Stimulated activated naive CD4-positive, alpha-beta T cell treated with Interleukin-2 at 50 U/mL for 16 hours (primary cell): Measurements from ENCODE around the gene STARD3.
A peak's percentile ranks its signal among the peaks of the same experiment; 100 is the strongest.

Experiments used
- DNase-seq: peaks from one replicate; lab custom pipeline; 2025; lab: John Stamatoyannopoulos, UW

STARD3 gene

DNA sequence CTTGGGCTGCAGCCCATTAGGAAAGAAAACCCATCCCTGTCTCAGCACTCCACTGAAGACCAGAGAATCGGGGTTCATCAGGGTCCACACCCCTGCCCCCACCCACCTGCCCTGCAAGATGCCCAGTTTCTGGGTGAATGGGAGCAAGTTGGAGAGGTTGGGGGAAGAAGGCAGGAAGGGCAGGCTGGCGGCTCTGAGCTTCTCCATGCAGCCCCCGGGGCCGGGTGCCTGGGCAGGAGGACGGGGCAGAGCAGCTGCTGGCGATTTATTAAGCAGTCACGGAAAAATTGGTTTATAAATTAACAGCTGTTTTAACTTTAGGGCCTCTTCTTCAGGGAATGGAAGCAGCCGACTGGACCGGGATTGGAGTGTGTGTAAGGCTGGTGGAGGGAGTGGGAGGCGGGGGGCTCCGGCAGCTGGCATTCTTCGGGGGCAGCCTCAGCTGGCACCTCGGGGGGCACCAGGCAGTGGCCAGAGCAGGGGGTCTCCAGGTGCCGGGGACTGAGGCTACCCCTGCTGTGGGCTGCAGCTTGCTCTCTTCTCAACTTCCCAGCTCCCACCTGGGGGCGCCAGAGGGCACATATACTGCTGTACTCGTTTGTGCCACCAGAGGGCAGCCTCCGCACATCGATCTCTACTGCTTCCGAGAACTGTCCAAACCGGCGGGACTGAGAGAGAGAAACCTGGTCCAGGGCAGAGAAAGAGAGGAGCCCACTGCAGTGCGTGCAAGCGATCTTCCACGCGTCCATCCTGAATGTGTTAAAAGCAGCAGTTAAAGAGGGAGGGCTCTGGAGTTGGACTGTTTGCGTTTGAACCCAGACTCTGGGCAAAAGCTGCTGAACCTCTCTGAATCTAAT lies 15.2 kb upstream of the STARD3 start:
- peak; percentile 73 for DNase-seq

DNA sequence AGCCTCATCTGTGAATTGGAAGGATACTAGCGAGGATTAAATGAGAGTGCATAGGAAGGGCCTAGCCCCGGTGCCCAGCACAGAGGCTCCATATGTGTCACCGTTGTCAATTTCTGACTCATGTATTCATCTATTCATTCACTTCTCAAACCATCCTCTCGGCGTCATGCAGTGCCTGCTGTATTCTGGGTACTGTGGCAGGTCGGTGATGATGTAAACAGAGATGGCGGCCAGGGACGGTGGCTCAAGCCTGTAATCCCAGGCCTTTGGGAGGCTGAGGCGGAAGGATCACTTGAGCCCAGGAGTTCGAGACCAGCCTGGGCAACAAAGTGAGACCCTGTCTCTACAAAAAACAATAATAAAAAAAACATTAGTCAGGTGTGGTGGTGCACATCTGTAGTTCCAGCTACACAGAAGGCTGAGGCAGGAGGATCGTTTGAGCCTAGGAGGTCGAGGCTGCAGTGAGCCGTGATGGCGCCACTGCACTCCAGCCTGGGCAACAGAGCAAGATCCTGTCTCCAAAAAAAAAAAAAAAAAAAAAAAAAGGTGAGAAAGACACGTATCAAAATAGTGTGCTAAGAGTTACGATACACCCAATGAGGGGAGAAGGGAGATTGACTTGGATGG lies 14.5 kb upstream of the STARD3 start:
- DNase-seq: peak; percentile 64

DNA sequence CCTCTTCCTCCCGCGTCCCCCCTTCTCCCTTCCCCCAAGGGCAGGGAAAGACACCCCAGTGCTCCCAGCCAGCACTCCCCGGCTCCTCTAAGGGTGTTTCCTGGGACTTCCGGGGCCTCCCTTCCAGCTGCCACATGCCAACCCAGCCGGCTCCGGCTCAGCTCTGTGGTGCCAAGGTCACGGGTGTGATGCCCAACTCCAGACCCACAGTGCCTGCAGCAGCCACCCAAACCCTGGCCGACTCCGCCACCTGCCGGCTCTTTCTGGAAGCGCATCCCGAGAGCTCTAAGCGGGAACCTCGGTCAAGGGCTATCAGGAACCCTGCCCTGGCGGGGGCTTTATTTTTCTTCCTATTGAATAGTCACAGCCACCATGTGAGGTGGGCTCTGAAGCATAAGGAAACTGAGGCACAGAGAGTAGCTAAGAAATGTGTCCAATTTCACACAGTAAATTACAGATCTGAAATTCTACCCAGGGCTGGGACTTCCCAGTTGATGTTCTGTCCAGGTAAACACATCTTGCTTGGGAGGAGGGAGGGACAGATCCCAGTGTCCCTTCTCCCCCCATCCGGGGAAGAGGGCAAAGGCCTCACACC lies 13.5 kb upstream of the STARD3 start:
- peak; percentile 82 for DNase-seq

DNA sequence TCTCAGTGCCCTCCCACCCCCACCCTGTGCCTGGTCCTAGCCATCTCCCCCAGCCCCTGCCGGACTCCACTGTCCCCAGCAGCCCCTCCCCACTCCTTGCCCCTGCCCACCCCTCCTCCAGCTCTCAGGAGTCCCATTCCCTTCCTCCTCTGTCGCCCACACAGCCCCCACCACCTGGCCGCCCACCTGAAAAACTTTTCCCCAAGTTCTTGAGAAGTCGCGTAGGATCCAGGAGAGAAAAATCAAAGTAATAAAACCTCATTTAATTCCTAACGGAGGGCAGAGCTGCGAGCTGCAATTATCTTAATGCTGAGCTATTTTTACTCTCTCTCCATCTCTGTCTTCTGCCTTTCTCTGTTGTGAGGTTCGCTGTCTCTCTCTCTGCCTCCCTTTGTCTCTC lies 12.6 kb upstream of the STARD3 start:
- no peak for DNase-seq

DNA sequence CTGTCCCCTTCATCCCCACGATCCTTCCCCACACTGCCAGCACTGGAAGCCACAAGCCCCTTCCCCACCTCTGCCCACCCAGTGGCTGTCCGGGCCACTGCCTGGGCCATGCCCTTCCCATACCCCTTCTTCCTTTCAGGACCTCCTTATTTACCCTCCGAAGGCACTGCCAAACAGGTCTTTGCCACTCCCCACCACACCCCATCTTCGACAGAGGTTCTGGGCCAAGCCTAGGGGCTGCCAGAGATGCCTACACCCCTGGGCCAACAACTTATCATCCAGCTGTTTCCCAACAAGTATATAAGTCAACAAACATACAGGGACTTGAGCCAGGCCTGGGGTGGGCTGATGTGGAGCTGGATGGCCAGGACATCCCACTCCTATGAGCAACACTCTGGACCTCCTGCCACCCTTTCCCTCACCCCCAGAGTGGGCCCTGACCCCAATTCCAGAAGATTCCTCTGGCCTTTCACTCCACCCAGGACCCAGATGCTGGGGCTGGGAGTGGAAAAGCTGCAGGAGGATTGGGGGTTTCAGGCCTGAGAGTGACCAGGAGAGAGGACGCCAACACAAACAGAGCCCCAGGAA lies 11.7 kb upstream of the STARD3 start:
- no peak for DNase-seq

DNA sequence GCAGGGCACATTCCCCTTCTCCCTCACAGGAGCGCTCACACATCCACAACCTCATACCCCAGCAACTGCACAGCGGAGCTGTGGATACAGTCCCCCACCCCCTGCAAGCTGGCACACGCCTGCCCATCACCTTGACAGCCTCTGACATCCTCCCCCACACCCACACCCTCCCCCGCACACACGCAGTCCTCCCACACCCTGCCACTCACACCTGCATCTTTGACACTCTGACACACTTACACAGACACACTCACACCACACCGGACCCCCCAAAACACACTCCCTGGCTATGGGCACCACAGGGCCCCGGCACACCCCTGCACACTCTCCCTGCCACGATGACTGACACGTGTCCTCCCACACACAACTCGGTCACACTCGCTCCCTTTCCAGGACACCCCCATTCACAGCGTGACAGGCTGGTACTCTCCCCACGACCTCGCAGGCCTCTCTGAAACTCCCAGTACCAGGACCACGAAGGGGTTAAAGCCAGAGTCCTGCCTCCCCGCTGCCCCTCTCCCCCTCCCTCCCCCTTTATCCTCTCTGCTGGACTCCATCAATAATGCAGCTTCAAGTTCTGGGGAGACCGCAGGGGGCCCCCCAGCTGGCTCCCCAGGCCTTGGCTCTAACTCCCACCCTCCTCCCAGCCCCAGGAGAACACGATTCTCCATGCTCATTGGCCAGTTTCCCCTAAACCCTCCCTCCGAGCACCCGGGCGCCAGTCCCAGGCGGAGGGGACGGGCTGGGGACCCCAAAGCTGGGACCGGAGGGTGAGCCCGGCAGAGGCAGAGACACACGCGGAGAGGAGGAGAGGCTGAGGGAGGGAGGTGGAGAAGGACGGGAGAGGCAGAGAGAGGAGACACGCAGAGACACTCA lies 10.5 kb upstream of the STARD3 start, which contains the start of gene PPP1R1B:
PPP1R1B (plus strand) TSS at position 782 of the 876 bp plus-strand sequence. CDS start 441 bp downstream, outside the sequence.
- no peak for DNase-seq

DNA sequence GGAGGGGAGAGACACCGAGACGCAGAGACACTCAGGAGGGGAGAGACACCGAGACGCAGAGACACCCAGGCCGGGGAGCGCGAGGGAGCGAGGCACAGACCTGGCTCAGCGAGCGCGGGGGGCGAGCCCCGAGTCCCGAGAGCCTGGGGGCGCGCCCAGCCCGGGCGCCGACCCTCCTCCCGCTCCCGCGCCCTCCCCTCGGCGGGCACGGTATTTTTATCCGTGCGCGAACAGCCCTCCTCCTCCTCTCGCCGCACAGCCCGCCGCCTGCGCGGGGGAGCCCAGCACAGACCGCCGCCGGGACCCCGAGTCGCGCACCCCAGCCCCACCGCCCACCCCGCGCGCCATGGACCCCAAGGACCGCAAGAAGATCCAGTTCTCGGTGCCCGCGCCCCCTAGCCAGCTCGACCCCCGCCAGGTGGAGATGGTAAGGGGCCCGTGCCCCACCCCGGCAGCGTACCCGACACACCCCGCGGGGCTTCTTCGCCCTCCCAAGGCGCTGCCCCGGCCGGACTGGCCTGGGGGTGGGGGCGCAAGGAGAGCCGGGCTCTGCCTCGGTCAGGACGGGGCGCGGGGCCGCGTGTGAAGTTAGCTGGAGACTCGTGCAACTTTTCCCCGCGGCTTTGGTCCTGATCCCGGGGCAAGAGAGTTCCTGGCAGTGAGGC lies 9.8 kb upstream of the STARD3 start:
- DNase-seq: no peak

DNA sequence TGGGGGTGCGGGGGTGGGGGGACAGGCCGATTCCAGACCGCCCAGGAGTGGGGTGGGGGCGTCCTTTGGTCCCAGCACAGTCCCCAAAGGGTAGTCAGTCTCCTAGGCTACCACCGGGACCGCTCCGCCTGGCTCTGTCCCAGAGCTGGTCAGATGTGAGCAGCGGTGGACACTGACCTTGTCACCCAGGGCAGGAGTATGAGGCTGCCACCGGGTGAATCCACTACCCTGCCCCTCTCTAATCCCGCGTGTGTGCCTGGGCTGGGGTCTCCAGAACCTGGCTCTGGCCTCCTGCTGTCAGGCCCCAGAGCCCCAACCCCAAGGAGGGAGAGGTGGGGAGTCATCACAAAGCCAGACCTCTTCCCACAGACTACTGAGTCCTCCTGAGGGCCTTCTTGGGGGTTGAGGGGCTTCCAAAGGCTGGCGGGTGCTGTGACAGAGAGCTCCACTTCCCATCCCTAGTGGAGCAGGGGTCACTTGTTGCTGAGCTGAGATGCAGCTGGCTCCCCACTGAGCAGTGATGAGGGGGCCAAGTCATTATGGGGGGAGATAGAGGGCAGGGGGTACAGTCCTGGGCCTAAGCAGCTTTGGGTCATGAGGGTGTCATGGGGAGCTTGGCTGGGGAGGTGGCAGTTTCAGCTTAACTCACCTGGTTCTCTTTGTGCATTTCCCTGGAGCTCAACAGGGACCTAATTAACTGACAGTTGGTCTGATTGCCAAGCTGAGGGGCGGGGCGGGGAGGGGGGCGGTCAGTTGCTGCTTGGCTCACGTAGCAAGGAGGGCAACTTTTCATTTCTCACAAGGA lies 9.0 kb upstream of the STARD3 start:
- DNase-seq: no peak

DNA sequence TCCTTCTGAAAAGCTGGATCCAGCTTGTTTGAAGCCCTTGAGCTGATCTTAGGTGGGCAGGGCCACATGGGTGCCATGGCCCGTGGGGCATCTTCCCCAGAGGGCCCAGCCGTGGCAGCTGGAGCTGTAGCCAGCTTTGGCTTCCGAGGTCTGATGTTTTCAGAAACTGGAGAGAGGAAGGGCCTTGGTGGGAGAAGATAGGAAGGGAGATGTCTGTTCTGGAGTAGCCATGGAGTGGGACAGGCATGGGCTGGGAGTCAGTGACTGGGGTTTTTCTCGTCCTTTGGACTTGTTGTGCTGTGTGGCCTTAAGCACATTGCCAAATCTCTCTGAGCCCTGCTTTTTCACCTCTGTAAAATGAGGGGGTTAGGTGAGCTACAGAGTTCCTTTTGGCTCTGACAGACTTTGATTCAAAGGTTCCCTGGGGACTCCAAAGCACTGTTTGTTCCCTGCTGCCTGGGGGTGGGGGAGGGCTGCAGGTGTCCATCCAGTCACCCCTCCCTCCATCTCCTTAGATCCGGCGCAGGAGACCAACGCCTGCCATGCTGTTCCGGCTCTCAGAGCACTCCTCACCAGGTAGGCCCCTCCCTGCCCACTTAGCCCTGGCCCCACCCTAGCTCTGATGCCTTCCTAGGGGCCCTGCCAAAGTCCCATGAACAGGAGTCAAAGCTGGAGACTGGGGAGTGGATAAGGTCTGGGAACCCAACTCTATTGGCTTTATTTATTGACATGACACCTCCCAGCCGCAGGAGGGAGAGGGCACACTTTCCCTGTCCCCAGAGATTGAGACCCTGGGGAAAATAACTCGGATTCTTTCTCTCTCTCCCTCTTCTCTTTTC lies 8.1 kb upstream of the STARD3 start:
- no peak for DNase-seq

DNA sequence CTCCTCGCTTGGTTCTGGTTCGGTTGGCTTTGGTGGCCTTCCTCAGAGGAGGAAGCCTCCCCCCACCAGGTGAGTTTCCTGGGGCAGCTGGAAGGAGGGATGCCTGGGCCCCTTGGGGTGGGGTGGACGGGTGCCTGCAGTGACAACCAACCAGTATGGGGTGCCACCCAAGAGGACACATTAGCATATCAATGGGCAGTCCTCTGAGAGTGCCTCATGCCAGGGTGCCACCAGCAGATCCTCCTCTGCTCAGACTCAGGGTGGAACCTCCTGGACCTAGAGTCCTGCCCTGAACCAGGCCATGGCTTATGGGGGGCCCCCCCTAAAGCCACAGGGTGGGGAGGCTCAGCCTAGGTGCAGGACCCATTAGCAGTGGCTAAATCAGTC lies 7.5 kb upstream of the STARD3 start:
- DNase-seq: no peak

DNA sequence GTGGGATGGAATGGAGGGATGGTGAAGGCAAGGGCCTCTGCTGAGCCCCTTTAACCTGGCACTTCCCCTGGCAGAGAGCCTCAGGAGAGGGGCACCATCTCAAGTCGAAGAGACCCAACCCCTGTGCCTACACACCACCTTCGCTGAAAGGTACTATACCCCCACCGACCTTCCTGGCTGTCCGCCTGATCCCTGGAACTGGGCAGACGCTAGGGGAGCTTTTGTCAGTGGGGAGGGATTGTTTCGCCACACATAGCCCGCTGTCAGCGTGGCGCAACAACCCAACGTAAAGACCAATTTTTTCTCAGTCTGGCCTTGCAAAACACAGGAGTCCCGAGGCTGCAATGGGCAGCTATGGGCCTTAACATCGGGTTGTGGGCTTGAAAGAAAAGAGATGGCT lies 7.0 kb upstream of the STARD3 start:
- DNase-seq: no peak

DNA sequence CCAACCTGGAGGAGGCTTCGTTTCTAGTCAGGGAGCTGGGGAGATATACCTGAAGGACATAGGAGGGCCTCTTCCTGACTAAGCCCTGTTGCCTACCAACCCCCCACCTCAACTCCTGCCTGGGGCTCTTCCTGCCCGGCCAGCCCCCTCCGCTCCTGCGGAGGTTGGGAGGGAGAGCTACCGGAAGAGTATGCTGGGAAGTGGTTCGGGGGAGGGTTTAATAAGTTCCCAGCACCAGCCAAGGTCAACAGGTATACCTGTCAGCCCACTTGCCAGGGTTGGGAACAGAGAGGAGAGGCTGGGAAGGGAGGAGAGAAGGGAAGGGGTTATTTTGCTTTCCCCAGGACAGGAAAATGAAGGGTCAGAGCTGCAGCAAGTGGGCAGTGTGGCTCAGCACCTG lies 5.5 kb upstream of the STARD3 start:
- no peak for DNase-seq

DNA sequence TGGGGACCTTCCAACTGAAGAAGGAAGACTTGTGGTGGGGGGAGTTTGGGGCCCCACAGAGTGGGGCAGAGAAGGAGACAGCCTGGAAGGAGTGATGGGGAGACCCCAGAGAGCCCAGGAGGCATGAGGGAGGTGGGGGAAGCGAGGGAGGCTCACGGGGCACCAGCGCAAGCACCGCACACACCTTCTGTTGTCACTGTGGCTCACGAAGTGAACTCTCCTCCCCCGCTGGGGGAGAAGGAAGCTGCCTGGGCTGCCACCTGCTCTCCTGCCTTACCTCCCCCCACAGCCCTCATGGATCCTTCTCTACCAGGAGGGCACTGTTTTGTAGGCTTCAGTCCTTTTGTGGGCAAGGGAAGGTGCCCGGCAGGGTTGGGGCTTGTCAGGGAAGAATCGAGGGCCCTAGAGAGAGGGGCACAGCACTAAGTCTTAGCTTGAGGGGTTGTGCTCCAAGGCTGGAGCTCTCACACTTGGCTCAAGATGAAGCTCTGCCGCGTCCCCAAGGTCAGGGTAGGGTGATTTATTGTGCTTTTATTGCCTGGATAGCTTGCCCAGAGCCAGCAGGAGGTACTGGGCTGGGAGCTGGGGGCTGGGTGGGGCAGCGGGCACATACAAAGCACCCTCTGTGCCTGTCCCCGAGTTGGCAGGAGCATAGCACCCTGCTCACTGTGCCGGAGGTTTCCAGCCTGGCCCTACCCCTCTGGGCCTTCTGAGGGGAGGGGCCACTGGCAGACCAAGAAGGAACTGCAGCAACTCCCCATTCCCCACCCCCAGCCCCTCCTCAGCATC lies 4.6 kb upstream of the STARD3 start:
- DNase-seq: no peak

DNA sequence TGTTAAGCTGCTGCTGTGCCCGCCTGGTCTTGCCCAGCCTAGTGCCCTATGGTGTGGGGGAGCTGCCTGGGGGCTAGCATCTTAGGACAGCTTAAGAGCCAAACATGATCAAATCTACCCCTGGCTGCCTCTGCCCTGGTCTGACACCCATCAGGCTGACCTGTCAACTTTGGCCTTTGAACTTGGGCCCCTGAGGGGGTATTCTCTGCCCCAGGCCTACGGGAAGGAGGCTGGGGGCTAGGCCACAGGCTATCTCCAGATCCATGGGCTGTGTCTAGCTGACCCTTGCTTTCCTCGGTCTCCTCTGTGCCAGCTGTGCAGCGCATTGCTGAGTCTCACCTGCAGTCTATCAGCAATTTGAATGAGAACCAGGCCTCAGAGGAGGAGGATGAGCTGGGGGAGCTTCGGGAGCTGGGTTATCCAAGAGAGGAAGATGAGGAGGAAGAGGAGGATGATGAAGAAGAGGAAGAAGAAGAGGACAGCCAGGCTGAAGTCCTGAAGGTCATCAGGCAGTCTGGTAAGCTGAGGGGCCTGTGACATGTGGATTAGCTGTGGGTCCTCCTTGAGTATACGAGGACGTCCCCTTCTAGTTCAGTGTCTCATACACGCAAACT lies 3.3 kb upstream of the STARD3 start:
- no peak for DNase-seq

DNA sequence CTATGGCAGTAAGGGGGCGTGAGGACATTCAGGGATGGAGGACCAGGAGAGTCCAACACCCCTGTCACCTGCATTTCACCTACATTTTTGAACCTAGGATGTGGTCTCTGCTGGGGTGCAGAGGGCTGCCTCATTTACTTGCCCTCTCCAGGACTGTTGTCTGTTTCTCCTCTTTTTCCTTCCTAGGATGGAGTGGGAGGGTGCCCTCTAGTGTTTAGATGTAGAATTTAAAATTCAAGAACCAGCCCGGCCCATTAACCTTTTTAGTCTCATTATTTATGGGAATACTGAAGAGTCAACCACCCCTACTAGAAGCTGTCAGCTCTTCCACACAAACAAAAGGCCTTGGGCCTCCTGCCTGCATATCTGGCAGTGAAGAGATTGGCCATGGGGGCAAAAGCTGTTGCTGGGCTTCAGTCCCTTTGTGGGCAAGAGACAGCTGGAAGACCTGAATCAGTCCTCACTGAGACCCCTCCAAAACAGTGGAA lies 2.5 kb upstream of the STARD3 start:
- no peak for DNase-seq

DNA sequence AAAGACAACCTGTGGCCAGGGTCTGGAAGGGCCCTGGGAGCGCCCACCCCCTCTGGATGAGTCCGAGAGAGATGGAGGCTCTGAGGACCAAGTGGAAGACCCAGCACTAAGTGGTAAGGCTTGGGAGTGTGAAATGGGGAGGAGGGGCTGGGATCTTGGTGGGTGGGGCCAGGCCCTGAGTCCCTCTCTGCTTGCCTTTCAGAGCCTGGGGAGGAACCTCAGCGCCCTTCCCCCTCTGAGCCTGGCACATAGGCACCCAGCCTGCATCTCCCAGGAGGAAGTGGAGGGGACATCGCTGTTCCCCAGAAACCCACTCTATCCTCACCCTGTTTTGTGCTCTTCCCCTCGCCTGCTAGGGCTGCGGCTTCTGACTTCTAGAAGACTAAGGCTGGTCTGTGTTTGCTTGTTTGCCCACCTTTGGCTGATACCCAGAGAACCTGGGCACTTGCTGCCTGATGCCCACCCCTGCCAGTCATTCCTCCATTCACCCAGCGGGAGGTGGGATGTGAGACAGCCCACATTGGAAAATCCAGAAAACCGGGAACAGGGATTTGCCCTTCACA lies 1.2 kb upstream of the STARD3 start:
- DNase-seq: no peak

DNA sequence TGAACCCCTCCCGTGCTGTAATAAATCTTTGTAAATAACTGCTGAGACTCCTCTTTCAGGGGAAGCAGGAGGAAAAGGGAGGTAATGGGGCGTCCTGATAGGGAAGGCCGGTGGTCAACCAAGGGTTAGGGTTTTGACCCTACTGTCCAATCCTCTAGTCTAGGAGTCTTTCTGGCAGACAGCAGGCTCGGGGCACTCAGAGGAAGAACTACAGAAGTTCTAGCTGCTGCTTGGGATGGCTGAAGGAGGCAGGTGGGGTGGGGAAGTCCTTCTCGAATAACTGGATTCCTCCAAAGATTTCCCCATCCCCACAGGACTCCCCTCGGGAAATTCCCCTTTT lies 387 bp upstream of the STARD3 start:
- DNase-seq: no peak

DNA sequence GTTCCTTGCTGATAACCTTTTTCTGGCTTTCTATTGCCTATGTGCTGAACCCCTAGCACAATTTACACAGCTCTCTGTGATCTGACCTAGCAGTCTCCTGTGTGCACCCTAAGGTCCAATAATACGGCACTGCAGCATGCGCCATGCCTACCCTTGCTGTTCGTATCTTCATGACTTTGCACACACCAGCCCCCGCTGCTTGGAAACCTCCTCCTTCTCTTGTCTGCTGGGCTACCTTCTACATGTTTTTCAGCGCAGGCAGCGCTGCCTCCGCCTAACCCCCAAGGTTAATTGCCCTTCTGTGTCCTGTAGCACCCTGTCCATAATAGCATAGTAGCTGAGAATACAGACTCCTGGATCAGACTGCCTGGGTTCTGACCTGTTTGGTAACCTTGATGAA lies 1.4 kb downstream of the STARD3 start:
- no peak for DNase-seq
